K562 (cell line): Measurements from ENCODE around the gene NME7. TPM values are rescaled to one million over a fixed set of nuclear protein-coding genes. Genes with fewer than 3 reads are reported as not detected.

Source experiments
- ARID4B ChIP-seq: sonication (generic); formaldehyde crosslinking; IDR thresholded peaks from 2 replicates; pipeline ENCODE4 v1.8.0; 2022; ENCODE audit warnings: mild to moderate bottlenecking, missing genetic modification reagents
- BCOR ChIP-seq: fragments of 450-650 bp; IDR thresholded peaks from 2 replicates; pipeline ENCODE4 v1.6.1; 2016
- CBX5 ChIP-seq: IDR thresholded peaks from 2 replicates; pipeline ENCODE4 v1.6.1; 2014; ENCODE audit warnings: low read depth, borderline replicate concordance
- DNMT1 ChIP-seq: fragments of 450-650 bp; IDR thresholded peaks from 2 replicates; pipeline ENCODE4 v1.6.1; 2016; ENCODE audit warnings: antibody characterized with exemption, mild to moderate bottlenecking
- HDAC2 ChIP-seq: fragments of 450-650 bp; IDR thresholded peaks from 2 replicates; pipeline ENCODE4 v1.6.1; 2016; ENCODE audit warnings: mild to moderate bottlenecking
- IRF1 ChIP-seq: sonication (generic); formaldehyde crosslinking; IDR thresholded peaks from 2 replicates; pipeline ENCODE4 v1.8.0; 2022; ENCODE audit warnings: missing genetic modification reagents, mild to moderate bottlenecking, borderline replicate concordance
- MEF2D ChIP-seq: conservative IDR thresholded peaks from 2 replicates; pipeline ENCODE4 v1.6.1; 2016; ENCODE audit warnings: low read depth, missing genetic modification characterization, missing compliant biosample characterization
- NFIC ChIP-seq: fragments of 450-650 bp; IDR thresholded peaks from 2 replicates; pipeline ENCODE4 v1.6.1; 2017; ENCODE audit warnings: mild to moderate bottlenecking, inconsistent platforms
- NR3C1 ChIP-seq: sonication (generic); formaldehyde crosslinking; IDR thresholded peaks from 2 replicates; pipeline ENCODE4 v1.8.1; 2022; ENCODE audit warnings: missing genetic modification reagents
- POLR2H ChIP-seq: IDR thresholded peaks from 2 replicates; pipeline ENCODE4 v1.6.1; 2016; ENCODE audit warnings: missing genetic modification characterization, low read depth, mild to moderate bottlenecking, control low read depth, missing compliant biosample characterization, moderate library complexity
- PRMT5 ChIP-seq: sonication (generic); formaldehyde crosslinking; IDR thresholded peaks from 2 replicates; pipeline ENCODE4 v1.5.0; 2020; ENCODE audit warnings: missing genetic modification reagents
- RBM17 ChIP-seq: fragments of 200-400 bp; formaldehyde crosslinking; IDR thresholded peaks from 2 replicates; pipeline ENCODE4 v1.6.1; 2017; ENCODE audit warnings: low read depth, mild to moderate bottlenecking, low read length, borderline replicate concordance
- SMARCC2 ChIP-seq: fragments of 450-650 bp; IDR thresholded peaks from 2 replicates; pipeline ENCODE4 v1.6.1; 2017; ENCODE audit warnings: antibody characterized with exemption, moderate library complexity, mild to moderate bottlenecking, low read depth
- SREBF2 ChIP-seq: sonication (generic); formaldehyde crosslinking; IDR thresholded peaks from 2 replicates; pipeline ENCODE4 v1.4.0; 2020; ENCODE audit warnings: mild to moderate bottlenecking, missing genetic modification reagents
- TAL1 ChIP-seq: fragments of 450-650 bp; IDR thresholded peaks from 2 replicates; pipeline ENCODE4 v1.6.1; 2016; ENCODE audit warnings: mild to moderate bottlenecking
- TCFL5 ChIP-seq: fragments of 250-450 bp; sonication (Bioruptor Pico); conservative IDR thresholded peaks from 2 replicates; pipeline ENCODE4 v1.6.1; 2021; ENCODE audit warnings: mild to moderate bottlenecking, moderate library complexity, matching md5 sums
- TEAD1 ChIP-seq, 2 experiments: fragments of 450-650 bp in 1 of 2; sonication (generic) in 1 of 2; formaldehyde crosslinking; IDR thresholded peaks; 2 replicates each; pipeline versions ENCODE4 v1.4.0 to v1.8.0; 2020 to 2022; ENCODE audit warnings: mild to moderate bottlenecking in 2 of 2, missing genetic modification reagents in 1 of 2
- TFAM ChIP-seq: fragments of 250-450 bp; sonication (Bioruptor Pico); conservative IDR thresholded peaks from 2 replicates; pipeline ENCODE4 v1.5.0; 2021; ENCODE audit warnings: mild to moderate bottlenecking, moderate library complexity
- XRCC5 ChIP-seq: fragments of 200-400 bp; formaldehyde crosslinking; IDR thresholded peaks from 2 replicates; pipeline ENCODE4 v1.6.1; 2017; ENCODE audit warnings: low read depth, mild to moderate bottlenecking, low read length
- ZNF121 ChIP-seq: sonication (generic); formaldehyde crosslinking; conservative IDR thresholded peaks from 2 replicates; pipeline ENCODE4 v1.8.0; 2022; ENCODE audit warnings: missing genetic modification reagents
- ZNF146 ChIP-seq: IDR thresholded peaks from one replicate; pipeline ENCODE4 v1.6.1; 2018; ENCODE audit warnings: missing compliant biosample characterization; ENCODE audit not compliant: unreplicated experiment
- ZNF175 ChIP-seq: fragments of 200-800 bp; sonication (Bioruptor generic); IDR thresholded peaks from 2 replicates; pipeline ENCODE4 v1.6.1; 2016; ENCODE audit warnings: low read depth, mild to moderate bottlenecking, missing genetic modification characterization, missing compliant biosample characterization
- ZNF398 ChIP-seq: fragments of 250-450 bp; sonication (Bioruptor Pico); IDR thresholded peaks from 2 replicates; pipeline ENCODE4 v1.8.0; 2021; ENCODE audit warnings: moderate library complexity, mild to moderate bottlenecking, inconsistent platforms
- polyA plus RNA-seq, 8 experiments: library from polyadenylated mRNA; depleted of rRNA in 4 of 8; stranded (reverse) in 5 of 8; unstranded in 3 of 8; fragments of >200 nt; fragmentation: Nextera tagmentation in 2 of 8; fragmentation: Illumina TruSeq in 1 of 8; extraction: Ambion mirVana in 2 of 8; extraction: Trizol in 1 of 8; gene quantifications; 2 replicates each; pipeline versions ENCODE4 v1.2.1 to v1.2.3, GENCODE V29; 2011 to 2014; ENCODE audit warnings: inconsistent platforms in 1 of 8, missing spikeins in 1 of 8
- total RNA-seq, 7 experiments: library from RNA; depleted of rRNA in 6 of 7; stranded (reverse); fragments of >200 nt in 6 of 7; fragmentation: Illumina TruSeq in 2 of 7; extraction: Trizol in 2 of 7; gene quantifications; 2 replicates each; pipeline versions ENCODE4 v1.2.1 to v1.2.3, GENCODE V29; 2011 to 2021; ENCODE audit warnings: low replicate concordance in 1 of 7

Gene NME7
- total and polyA plus RNA-seq, 9 of the 15 experiments (the other 6 are each of a cell fraction or from before 2014, with no cell fraction given): 7.9 to 43.2 (median 23.9) TPM

- TF ChIP-seq IRF1 (CRISPR knock-in tag): no peak
- TF ChIP-seq TCFL5: no peak
- no peak for TF ChIP-seq TFAM (CRISPR knock-in tag)
- peak in 1 of 2 experiments; percentile 74; a peak in 2 of 4 replicates for TF ChIP-seq TEAD1 (CRISPR knock-in tag; IDR thresholded peaks at IDR 0.05)
- no peak for TF ChIP-seq CBX5
- TF ChIP-seq PRMT5: no peak
- peak; percentile 96 for TF ChIP-seq SMARCC2
- no peak for TF ChIP-seq NFIC
- TF ChIP-seq MEF2D: peak; percentile 64; the same call in 1 of the 2 replicates
- TF ChIP-seq ZNF175: peak; percentile 93
- no peak for TF ChIP-seq XRCC5
- no peak for TF ChIP-seq ZNF121 (CRISPR knock-in tag)
- TF ChIP-seq ZNF146 (CRISPR knock-in tag): no peak
- TF ChIP-seq DNMT1: no peak
- no peak for TF ChIP-seq BCOR
- no peak for TF ChIP-seq ZNF398
- TF ChIP-seq TAL1: peak; percentile 42
- peak; percentile 77; the same call in 1 of the 2 replicates for TF ChIP-seq HDAC2
- TF ChIP-seq POLR2H: no peak; the same call in 1 of the 2 replicates
- TF ChIP-seq ARID4B: no peak
- TF ChIP-seq RBM17: no peak
- TF ChIP-seq SREBF2 (CRISPR knock-in tag): no peak
- no peak for TF ChIP-seq NR3C1
Observed at GRCh38 chr1:169312084-169312954, 55.3 kb downstream of the NME7 start (continued).
